Muscle of leg (tissue), 11 donors: Measurements from ENCODE around the gene KCNH2. TPM values are rescaled to one million over a fixed set of nuclear protein-coding genes. Genes with fewer than 3 reads are reported as not detected.

Experiments
- DNase-seq: peaks from one replicate; pipeline ENCODE4 v3.0.0; 2013
- H3K27ac ChIP-seq: one replicate; pipeline ENCODE4 v1.5.1; 2013; ENCODE audit warnings: mild to moderate bottlenecking, low read length, control low read depth
- H3K27me3 ChIP-seq: one replicate; pipeline ENCODE4 v1.6.1; 2013; ENCODE audit warnings: low read length; ENCODE audit not compliant: control insufficient read depth, insufficient read depth
- H3K36me3 ChIP-seq: one replicate; pipeline ENCODE4 v1.6.1; 2013; ENCODE audit warnings: low read length; ENCODE audit not compliant: control insufficient read depth, insufficient read depth
- H3K4me1 ChIP-seq: one replicate; pipeline ENCODE4 v1.6.1; 2013; ENCODE audit warnings: low read length; ENCODE audit not compliant: control insufficient read depth, insufficient read depth
- H3K4me3 ChIP-seq: one replicate; pipeline ENCODE4 v1.5.1; 2013; ENCODE audit warnings: low read length, control low read depth
- H3K9me3 ChIP-seq: replicated peaks from 2 replicates; pipeline ENCODE4 v1.6.1; 2013; ENCODE audit warnings: low read depth, low read length; ENCODE audit not compliant: control insufficient read depth
- WGBS: methylation state at CpG from one replicate; pipeline ENCODE4 v1.1.5; 2013; ENCODE audit warnings: missing lambda C conversion rate; ENCODE audit not compliant: insufficient coverage; 5-methylcytosine and 5-hydroxymethylcytosine counted together
- polyA plus RNA-seq, 8 donors: library from polyadenylated mRNA; unstranded; fragments of 120-200 nt; gene quantifications; one replicate each; pipeline versions ENCODE4 v1.2.1 to v1.2.3, GENCODE V29; 2013; ENCODE audit warnings: inconsistent platforms in 1 of 8, low replicate concordance in 1 of 8; ENCODE audit not compliant: insufficient read length in 8 of 8, insufficient read depth in 1 of 8
- total RNA-seq: library from RNA; stranded (reverse); fragments of 120-200 nt; gene quantifications from one replicate; pipeline ENCODE4 v1.2.4, GENCODE V29; 2013

The KCNH2 gene
- total and polyA plus RNA-seq, 9 donors: 9.7 to 26.9 (median 19.6) TPM

DNA sequence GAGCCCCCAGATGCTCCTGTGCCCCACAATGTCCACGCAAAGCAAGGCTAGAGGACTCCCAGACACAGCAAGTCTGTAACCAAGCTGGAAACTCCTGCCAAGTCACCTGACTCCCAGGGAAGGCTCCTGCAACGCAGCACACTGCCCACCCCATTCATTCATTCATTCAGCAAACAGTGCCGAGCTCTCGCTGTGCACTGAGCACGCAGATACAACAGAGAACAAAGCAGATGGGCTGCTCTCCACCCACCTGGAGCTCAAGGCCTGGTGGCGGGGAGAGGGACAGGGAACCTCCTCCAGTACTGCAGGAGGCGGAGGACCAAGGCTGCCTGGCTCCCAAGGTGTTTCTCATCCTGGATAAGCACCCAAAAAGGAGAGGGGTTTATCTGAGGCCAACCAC, 8.6 kb downstream of the KCNH2 start:
- no peak overlapping the region for H3K4me3 ChIP-seq
- H3K9me3 ChIP-seq: no peaks in the 10 kb centered on the region
- WGBS: 75% methylated on average over 5 of the region's 7 CpGs
- H3K36me3 ChIP-seq: no peaks in the 10 kb centered on the region
- peaks cover 83% of the 10 kb centered on the region for H3K4me1 ChIP-seq
- H3K27me3 ChIP-seq: peaks cover 17% of the 10 kb centered on the region
- DNase-seq: no peak
- H3K27ac ChIP-seq: no peak overlapping the region

DNA sequence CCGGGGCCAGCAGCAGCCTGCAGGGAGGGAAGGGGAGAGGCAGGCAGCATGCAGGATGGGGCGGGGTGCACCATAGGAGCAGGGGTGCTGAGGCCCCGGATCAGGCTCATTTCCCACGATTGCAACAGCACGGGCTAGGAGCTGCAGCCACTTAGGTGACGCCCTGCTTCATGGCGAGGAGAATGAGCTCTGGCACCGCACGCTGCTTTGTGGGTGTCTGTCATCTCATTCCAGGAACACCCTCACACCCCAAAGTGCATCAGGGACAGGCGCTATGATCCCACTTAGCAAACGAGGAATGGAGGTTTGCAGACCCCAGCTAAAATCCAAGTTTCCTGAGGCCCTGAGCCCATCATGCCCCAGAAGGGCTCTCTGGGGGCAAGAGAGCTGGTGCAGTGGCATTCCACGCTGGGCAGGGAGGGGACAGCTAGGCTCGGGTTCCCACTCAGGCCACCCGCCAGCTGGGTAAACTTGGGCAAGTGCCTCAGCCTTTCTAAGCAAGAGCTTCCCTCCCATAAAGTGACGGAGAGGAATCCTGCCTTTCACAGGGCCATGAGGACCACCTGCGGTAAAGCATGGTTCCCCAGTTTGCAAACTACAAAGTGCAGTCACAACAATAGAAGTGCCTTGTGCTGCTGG, 9.3 kb downstream of the KCNH2 start:
- Histone ChIP-seq H3K4me1 (peaks cover 83% of the 10 kb centered on the region), H3K27ac (peak overlapping the region; percentile 26), H3K27me3 (peaks cover 12% of the 10 kb centered on the region), H3K4me3 (no peak overlapping the region), H3K9me3 (no peaks in the 10 kb centered on the region), H3K36me3 (no peaks in the 10 kb centered on the region)
- no peak for DNase-seq
- 19% methylated on average over 7 of the region's 16 CpGs for WGBS

DNA sequence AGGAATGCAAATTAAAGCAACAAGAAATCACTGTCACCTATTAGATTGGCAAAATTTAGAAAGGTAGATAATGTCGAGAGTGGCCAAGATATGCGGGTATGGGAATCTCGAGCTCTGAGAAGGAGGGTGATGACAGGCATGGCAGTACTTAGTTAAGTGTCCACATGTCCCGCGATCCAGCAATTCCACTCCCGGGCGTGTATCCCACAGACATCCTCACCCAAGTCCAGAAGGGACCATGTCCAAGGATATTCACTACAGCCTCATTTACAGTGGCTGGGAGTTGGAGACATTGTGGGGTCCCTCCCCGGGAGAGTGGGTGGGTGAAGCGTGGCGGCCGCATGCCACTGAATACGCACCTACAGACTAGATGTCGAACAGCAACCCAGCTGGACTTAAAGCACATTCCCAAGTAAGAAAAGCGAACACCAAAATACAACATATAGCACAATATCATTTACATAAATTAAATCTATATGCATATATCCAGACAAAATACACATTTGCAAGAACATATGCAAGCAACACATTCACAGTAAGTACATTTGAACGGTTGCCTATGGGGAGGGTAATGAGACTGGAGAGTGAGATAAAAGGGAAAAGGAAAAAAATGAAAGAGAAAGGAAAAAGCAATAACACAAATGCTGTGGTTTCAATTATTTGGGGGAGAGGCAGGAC, 9.9 kb downstream of the KCNH2 start:
- WGBS: no CpG with 5 or more reads among the region's 15 CpGs
- no peaks in the 10 kb centered on the region for H3K36me3 ChIP-seq
- H3K27ac ChIP-seq: no peak overlapping the region
- H3K4me3 ChIP-seq: no peak overlapping the region
- peaks cover 82% of the 10 kb centered on the region for H3K4me1 ChIP-seq
- DNase-seq: no peak
- H3K27me3 ChIP-seq: peaks cover 7% of the 10 kb centered on the region
- no peaks in the 10 kb centered on the region for H3K9me3 ChIP-seq

DNA sequence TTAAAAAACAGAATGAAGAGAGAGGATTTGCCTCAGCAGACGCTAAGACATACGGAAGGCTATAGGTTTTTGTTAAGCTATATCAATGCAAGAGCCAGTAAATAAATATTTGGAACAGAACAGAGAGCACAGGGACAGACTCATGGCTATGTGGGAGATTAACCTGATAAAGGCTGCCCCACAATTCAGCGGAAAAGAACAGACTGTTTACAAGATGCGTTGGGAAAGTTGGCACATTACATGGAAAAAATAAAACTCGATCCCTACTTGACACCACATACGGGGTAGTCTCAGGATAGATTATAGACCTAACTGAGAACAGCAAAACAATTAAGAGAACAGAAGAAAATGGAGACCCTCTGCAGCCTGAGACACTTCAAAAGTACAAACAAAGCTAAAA, 10.8 kb downstream of the KCNH2 start:
- Histone ChIP-seq H3K9me3 (no peaks in the 10 kb centered on the region), H3K4me3 (no peak overlapping the region), H3K36me3 (no peaks in the 10 kb centered on the region), H3K27me3 (peaks cover 7% of the 10 kb centered on the region), H3K27ac (no peak overlapping the region), H3K4me1 (peaks cover 82% of the 10 kb centered on the region)
- no peak for DNase-seq
- WGBS: no CpG with 5 or more reads among the region's 6 CpGs

DNA sequence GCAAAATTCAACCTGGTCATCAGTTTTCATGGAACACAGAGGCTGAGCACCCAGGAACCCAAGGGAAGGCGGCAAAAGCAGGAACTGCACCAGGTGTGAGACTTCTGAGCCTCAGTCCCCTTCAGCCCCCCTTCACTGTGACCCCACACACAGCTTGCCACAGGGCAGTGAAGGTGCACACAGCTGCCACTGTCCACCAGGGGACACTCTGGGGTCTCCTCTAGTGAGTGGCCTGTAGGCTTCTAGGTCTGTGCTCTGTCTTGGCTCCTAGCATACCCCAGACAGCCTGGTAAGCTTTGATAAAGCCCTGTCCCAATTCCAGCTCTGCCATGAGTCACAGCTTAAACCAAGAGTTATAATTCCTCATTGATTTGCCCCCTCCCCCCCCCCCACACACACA, 12.1 kb downstream of the KCNH2 start:
- H3K27ac ChIP-seq: no peak overlapping the region
- WGBS: 100% methylated on average over 1 of the region's 1 CpG
- no peaks in the 10 kb centered on the region for H3K36me3 ChIP-seq
- H3K9me3 ChIP-seq: no peaks in the 10 kb centered on the region
- DNase-seq: no peak
- no peak overlapping the region for H3K4me3 ChIP-seq
- H3K27me3 ChIP-seq: peaks cover 5% of the 10 kb centered on the region
- peaks cover 82% of the 10 kb centered on the region for H3K4me1 ChIP-seq

DNA sequence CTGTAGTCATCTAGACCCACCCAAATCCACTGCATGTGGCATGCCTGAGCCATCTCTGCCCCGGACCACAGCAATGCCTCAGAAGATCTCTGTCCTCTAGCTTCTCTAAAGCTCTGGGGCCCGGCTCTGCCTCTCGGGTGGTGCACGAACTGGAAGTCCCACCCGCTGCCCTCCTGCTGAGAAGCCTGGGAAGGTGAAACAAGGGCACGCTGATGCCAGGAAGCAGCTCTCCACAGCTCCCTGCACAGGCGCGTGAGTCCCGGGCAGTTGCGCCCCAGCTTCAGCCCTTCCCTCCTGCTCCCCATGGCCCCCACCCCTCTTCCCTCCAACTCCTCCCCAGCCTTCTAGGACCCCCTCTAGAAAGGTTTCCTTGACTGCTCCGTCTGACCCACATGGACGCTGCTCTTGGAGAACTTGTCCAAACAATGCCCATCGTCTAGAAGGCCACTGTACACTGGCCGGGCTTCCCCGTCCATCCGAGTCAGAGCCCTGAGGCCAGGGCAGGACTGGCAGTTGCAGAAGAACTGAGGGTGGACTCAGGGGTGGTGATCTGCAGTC, 12.8 kb downstream of the KCNH2 start:
- no peak for DNase-seq
- Histone ChIP-seq H3K27ac (peak overlapping the region; percentile 48), H3K36me3 (no peaks in the 10 kb centered on the region), H3K4me1 (peaks cover 77% of the 10 kb centered on the region), H3K9me3 (no peaks in the 10 kb centered on the region), H3K27me3 (peaks cover 5% of the 10 kb centered on the region), H3K4me3 (no peak overlapping the region)
- 84% methylated on average over 16 of the region's 16 CpGs for WGBS

DNA sequence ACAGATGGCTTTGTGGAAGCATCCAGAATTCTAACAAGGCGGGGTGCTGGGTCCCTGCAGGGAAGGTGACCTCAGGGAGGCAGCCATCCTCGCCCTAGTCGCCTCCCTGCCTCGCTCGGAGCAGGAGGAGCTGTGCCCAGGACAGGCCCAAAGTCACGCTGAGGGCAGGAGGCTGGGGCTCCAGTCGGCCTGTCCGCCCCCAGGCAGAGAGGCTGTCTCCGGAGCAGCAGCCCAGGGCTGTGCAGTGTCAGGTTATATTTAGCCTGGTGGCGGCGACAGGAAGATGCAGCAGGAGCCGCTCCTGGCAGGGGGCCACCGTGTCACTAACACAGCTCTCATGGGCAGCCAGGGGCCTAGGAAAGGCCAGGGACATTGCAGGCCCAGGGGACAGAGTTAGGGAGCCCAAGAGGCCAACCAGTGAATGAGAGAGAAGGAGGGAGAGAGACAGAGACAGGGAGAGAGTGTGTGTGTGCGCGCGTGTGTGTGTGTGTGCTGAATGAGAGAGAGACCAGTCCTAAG, 13.5 kb downstream of the KCNH2 start:
- peaks cover 70% of the 10 kb centered on the region for H3K4me1 ChIP-seq
- H3K27ac ChIP-seq: peak overlapping the region; percentile 48
- peak; percentile 60 for DNase-seq
- H3K27me3 ChIP-seq: peaks cover 5% of the 10 kb centered on the region
- H3K9me3 ChIP-seq: no peaks in the 10 kb centered on the region
- 28% methylated on average over 13 of the region's 16 CpGs for WGBS
- no peak overlapping the region for H3K4me3 ChIP-seq
- no peaks in the 10 kb centered on the region for H3K36me3 ChIP-seq

DNA sequence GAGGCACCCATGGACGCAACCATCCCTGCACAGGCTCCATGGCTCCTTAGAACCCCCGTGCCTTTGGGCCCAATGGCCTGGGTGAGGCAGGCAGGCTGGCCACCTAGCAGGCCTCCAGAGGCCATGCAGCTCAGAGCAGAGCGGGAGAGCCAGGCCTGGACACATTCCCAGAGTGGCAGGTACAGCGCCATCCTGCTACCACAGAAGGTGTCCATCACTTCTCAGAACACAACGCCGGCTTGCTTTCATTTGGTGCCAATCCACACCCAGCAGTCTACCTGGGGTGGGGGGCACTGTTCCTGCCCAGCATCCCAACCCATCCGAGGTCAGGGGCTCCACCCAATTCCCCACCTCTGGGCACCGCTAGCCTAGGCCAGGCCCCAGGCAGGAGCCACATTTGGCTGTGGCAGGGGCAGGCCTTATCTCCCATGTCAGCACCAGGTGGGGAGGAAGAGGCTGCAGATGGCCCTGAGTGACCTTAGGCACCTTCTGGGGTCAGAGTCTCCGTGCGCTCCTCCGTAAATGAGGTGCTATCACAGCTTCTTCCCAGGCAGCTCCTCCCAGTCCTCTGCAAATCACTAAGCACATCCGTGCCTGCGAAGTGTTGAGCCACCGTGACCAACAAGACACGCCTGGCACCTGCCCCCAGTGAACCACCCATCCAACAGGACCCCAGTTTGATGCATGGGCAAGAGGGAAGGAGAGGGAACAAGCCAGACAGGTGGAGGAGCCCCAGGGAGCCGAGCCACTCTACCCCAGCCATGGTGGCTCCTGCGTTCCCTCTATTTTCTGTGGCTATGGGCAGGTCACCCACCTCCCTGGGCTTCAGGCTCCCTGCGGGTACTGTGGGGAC, 14.2 kb downstream of the KCNH2 start:
- peaks cover 63% of the 10 kb centered on the region for H3K4me1 ChIP-seq
- H3K36me3 ChIP-seq: no peaks in the 10 kb centered on the region
- no peak overlapping the region for H3K27ac ChIP-seq
- WGBS: 79% methylated on average over 9 of the region's 18 CpGs
- H3K9me3 ChIP-seq: no peaks in the 10 kb centered on the region
- no peak for DNase-seq
- H3K27me3 ChIP-seq: peaks cover 12% of the 10 kb centered on the region
- H3K4me3 ChIP-seq: no peak overlapping the region

DNA sequence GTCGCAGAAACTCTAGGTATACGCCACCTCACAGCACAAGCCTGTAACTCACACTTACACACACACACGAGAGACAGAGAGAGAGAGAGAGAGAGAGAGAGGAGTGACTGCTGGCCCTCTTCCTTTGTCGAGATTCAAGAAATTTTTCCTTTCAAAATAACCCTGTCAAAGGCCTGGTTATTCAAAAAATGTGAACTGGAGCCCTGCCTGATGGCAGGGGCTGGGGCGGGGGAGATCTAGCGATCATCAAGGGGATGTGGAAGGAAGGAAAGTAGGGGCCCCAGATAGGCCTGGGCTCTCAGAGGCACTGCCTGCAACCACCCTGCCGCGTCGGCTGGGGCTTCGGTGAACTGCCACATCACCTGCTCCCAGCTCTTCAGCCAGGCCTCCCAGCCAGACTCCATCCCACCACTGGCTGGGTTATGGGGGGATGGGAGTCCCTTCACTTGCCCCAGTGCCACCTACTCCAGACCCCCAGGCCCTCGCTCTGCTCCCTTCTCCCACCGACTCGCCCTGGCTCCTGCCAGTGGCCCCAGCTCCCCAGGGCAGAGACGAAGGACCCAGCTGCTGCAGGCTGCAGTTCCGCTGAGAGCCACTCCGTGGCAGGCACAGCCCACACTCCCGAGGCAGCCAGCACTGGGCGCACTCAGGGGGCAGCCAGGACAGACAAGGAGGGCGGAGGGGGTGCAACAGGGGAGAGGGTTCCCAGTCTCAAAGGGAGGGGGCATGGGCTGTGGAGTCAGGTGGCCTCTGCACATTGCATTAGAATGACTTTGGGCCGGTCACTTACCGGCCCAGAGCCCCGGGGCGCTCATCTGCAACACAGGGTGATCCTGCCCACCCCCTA, 15.3 kb downstream of the KCNH2 start:
- no peaks in the 10 kb centered on the region for H3K9me3 ChIP-seq
- H3K36me3 ChIP-seq: no peaks in the 10 kb centered on the region
- peaks cover 12% of the 10 kb centered on the region for H3K27me3 ChIP-seq
- 30% methylated on average over 14 of the region's 23 CpGs for WGBS
- H3K27ac ChIP-seq: peak overlapping the region; percentile 35
- DNase-seq: peak; percentile 53
- no peak overlapping the region for H3K4me3 ChIP-seq
- H3K4me1 ChIP-seq: peaks cover 53% of the 10 kb centered on the region
